IMR-90 (cell line): ENCODE measurements around the gene SERP1. TPM values are rescaled to one million over a fixed set of nuclear protein-coding genes. Genes with fewer than 3 reads are reported as not detected.

Experiments used
- CEBPB ChIP-seq: IDR thresholded peaks from 2 replicates; pipeline ENCODE4 v1.6.1; 2012; ENCODE audit warnings: low read depth, low read length, improper control_type of control experiment
- CHD1 ChIP-seq: IDR thresholded peaks from 2 replicates; pipeline ENCODE4 v1.6.1; 2012; ENCODE audit warnings: low read depth, low read length, improper control_type of control experiment
- CTCF ChIP-seq: conservative IDR thresholded peaks from 2 replicates; pipeline ENCODE4 v1.5.1; 2012; ENCODE audit warnings: mild to moderate bottlenecking, low read depth, low read length, improper control_type of control experiment
- MAFK ChIP-seq: IDR thresholded peaks from 2 replicates; pipeline ENCODE4 v1.6.1; 2012; ENCODE audit warnings: low read depth, low read length, improper control_type of control experiment
- POLR2A ChIP-seq: IDR thresholded peaks from 2 replicates; pipeline ENCODE4 v1.6.1; 2012; ENCODE audit warnings: mild to moderate bottlenecking, low read depth, low read length
- RFX5 ChIP-seq: IDR thresholded peaks from 2 replicates; pipeline ENCODE4 v1.8.0; 2012; ENCODE audit warnings: low read depth, mild to moderate bottlenecking, low read length, moderate library complexity
- polyA plus RNA-seq, 3 experiments: library from polyadenylated mRNA; depleted of rRNA; stranded (reverse); fragments of >200 nt; gene quantifications; 2 replicates each; pipeline ENCODE4 v1.2.3, GENCODE V29; 2012; ENCODE audit warnings: low replicate concordance in 1 of 3
- total RNA-seq: library from RNA; depleted of rRNA; stranded (reverse); fragments of >200 nt; gene quantifications from 2 replicates; pipeline ENCODE4 v1.2.3, GENCODE V29; 2012; rRNA removed

The SERP1 gene
- total and polyA plus RNA-seq, 2 of the 4 experiments (the other 2 are of a cell fraction) = 64.0 to 73.4 TPM

GRCh38 chr3:150494411-150494977 lies 51.8 kb downstream of the SERP1 start (continued):
- TF ChIP-seq CTCF (no peak), RFX5 (no peak), CEBPB (no peak), MAFK (no peak), CHD1 (no peak), POLR2A (no peak)

Other genes starting within 250 kb of the SERP1 start
- 12.2 and 15.8 TPM in 2 replicates for gene TSC22D2, start 138.2 kb downstream of the SERP1 start, total RNA-seq
- gene TSC22D2, start 138.2 kb downstream of the SERP1 start, polyA plus RNA-seq (2012; rRNA removed) = 16.7 and 20.5 TPM in 2 replicates
- 138 and 166 TPM in 2 replicates for gene EIF2A, start 291 bp upstream of the SERP1 start, total RNA-seq
- 58.6 and 61.2 TPM in 2 replicates for gene EIF2A, start 291 bp upstream of the SERP1 start, polyA plus RNA-seq (2012; rRNA removed)
- gene SELENOT, start 56.8 kb upstream of the SERP1 start, total RNA-seq = 399 and 415 TPM in 2 replicates
- 344 and 365 TPM in 2 replicates for gene SELENOT, start 56.8 kb upstream of the SERP1 start, polyA plus RNA-seq (2012; rRNA removed)
- under 0.01 TPM in 1 of 2 replicates, not detected in the other for gene ERICH6, start 157.4 kb upstream of the SERP1 start, total RNA-seq
- not detected in 2 replicates for gene ERICH6, start 157.4 kb upstream of the SERP1 start, polyA plus RNA-seq (2012; rRNA removed)
- 24.7 and 26.1 TPM in 2 replicates for gene SIAH2, start 216.7 kb upstream of the SERP1 start, total RNA-seq
- 61.8 and 78.2 TPM in 2 replicates for gene SIAH2, start 216.7 kb upstream of the SERP1 start, polyA plus RNA-seq (2012; rRNA removed)